ENCODE results near the gene BRAT1.

Gene BRAT1

DNA sequence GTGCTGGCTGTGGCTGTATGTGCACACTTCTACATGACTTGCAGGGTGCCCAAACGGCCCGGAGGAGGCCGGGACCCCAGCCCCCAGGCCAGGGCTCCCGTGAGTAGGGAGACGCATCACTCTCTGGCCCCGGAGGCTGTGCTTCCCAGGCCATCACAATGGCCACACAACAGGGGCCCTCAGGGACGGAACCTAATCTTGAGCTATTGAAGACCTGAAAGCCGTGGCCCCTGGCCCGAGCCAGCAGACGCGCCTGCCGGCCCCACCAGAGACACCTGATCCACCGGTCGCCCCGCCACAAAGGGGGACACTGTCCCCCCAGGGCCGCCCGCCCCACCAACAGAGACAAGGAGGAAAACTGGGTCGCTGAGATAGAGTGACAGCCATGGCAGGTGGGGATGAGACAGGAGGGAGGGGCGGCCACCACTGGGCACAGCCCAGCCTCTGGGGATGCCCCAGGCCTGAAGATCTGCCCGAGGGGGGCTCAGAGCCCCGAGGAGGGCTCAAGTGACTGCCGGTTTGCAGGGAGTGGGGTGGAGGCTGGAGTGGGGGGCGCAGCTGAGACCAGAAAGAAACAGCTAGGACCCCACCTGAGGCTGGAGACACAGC is 45.9 kb downstream of the BRAT1 start:
- DNase-seq = no peak

DNA sequence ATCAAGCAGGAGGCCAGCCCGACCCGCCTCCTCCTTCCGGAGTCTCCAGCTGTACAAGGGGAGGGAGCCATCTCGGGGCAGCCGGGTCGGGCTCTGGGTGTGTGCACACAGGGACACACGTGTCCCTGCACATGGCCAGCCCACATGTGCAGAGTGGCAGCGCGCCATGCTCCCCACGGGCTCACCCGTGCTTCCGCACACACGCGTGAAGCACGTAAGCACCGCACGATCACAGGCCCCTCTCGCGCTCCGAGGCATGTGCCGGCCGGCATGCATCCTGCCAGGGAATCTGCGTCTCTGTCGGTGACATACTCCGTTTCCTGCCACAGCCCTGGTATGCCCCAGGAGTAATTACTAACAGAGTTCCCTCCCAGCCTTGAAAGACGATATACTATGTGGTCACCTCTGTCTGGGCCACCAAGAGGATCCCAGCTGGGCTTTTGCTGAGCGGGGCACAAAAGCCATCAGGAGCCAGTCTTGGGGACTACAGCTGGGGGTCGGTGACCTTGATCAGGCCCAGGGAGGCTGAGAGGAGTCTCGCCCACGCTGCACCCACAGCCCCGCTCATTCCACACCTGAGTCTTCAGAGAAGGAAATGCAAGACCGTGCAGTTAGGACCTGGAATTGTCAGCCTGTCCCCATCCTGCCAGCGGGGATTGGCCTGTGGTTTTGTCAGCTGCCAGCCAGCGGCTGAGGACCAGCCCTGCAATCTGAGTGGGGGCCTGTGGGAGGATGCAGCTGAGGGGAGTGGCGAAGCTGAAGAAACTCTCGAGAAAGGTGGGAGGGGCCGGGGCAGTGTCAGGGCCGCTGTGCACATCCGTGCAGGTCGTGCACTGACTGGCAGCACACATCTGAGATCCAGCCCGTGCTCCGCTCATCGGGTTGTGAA is 46.8 kb downstream of the BRAT1 start:
- DNase-seq = peak; percentile 95

DNA sequence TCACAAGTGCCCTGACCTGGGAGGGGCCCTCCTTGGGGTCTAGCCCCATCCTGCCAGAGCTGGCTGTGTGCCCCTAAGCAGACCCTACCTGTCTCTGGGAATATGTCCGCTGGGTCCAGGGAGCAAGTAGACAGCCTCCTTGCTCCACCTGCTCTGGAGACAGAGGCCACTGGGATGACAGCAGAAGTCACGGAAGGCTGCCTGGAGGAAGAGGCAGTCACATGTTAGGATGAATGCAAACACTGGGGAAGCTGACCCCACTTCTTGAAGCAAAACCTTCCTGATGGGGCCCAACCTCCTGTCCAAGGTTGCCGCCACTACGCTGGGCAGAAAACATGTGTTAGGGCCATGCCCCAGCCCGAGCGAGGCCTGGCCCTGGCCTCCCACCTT is 47.4 kb downstream of the BRAT1 start:
- DNase-seq = no peak

DNA sequence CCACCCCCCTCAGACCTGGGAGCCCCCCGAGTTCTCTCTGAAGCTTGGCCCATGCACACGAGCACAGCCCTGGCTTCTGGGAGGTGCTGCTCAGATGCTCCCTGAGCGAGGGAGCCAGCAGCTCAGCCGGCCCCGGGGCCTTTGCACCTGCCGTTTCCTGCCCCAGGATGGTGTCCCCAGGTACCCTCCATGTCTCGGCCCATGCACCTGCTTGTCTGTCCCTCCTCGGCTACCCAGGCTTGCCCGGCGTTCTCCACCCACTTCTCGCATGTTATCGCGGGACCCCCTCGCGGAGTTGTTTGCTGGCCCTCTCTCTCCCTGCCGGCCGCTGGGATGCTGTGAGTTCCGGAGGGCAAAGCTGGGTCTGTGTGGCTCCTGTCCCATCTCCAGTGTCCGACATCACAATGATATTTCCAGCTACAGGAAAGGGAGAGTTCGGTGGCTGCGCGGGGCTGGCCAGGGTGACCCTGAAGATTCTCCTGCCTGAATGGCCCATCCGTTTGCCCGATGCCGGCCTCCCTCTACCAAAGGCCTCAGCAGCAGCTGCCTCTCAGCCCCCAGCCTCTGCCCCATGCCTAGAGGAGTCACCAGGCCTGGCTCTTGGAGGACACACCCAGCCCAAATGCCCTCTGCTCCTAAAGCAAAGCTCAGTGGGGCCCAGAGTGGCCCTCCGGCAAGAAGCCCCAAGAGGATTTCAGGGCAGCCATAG is 48.0 kb downstream of the BRAT1 start:
- DNase-seq = no peak

DNA sequence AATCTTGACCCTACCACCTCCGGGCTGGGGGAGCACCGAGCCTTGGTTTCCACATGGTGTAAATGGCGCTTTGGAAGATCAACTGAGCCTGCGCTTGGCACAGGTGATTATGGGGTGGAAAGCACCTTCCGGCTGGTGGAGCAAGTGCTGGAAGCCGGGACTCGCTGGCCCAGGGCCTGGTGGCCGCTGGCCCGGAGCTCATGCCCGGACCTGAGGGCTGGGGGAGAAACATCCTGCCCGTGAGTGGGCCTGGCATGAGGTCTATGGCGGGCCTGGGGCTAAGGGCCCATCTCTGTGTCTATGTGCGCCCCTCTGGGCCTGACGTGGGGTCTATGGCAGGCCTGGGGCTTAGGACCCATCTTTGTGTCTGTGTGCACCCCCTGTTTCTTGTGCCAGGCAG is 49.9 kb downstream of the BRAT1 start:
- DNase-seq = no peak

DNA sequence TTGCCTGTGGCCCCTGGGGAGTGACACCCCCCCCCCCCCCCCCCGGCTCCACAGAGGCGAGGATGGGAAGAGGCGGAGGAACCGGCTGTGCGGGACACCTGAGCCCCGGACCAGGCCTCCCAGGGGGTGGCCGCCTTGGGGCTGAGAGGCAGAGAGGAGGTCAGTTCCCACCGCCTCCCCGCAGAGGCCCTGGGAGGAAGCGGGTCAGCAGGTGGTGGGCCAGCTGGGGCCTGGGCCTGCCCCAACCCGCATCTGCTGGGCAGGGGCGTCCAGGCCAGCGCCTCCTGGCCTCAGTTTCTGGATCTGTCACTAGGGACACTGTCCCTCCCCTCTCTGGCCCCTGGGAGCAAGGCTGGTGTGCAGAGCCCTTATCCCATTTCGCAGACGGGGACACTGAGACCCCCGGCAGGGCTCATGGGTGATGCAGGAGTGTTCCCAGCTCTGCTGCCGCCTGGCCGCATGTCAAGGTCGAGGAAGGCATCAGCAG is 50.4 kb downstream of the BRAT1 start:
- no peak for DNase-seq

DNA sequence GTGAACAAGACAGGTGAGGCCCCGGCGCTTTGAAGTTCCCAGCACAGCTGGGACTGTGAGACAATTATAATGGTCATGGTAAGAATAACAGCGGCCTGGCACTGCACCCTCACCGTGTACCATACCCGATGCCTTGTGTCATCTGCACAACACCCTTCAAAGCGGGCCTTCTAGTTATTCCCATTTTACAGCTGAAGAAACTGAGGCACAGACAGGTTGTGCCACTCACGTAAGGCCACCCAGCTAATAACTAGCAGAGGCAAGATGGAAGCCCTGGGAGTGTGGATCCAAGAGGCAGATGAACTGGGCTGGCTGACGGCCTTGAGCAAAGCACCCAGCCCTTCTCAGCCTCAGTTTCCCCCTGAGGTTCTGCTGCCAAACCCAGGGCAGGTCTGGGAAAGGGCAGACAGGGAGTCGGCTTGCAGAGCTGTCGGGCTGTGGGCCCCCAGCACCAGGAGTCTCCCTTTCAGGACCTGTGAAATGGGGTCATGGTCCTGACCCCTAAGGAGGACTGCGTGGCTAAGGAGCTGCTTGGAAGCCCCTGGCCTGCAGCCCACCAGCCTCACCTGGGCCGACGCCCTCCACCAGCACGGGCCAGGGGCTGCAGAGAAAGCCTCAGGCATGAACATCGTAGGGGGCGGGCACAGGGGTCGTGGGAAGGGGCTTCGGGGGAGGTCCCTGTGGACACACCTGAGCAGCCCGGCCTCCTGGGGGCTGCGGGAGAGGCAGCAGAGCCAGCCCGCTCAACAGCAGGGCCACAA is 51.0 kb downstream of the BRAT1 start:
- DNase-seq = no peak

DNA sequence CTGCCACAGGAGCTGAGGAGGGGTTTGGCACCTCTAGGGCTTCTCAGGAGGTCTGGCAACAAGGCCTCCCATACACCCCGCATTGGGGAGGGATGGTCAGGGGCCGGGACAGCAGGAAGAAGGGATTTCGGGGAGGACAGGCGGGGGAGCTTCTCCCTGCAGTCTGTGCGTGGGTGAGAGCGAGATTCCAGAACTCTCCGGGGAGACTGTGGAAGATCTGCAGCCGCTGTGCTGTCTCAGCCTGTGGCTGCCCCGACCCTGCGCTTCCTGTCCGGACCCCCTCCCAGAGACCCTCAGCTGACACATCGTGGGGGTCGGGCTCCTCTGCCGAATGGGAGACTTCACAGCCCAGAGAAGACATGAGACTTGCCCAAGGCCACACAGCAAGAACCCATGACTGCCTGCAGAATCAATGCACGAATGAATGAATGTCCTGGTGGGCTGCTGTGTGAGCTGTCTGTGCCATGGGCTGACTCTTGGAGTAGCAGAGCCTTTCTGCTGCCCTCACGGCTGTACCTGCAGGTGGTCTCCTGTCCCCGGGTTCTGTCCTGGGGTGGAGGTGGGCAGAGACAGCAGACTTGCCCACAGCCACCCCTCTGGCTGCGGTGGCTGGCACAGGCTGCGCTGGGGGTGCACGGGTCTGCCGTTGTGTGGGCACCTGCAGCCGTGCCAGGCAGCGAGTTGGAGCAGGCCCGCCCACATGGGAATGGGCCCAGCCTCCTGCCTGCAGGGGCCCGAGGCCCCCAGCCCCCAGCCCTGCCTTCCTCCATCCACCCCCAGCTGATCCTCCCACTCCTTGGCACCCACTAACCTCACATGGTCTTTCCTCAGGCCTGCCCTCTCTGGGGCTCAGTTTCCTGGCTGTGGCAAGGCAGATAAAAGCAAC is 52.0 kb downstream of the BRAT1 start:
- no peak for DNase-seq

DNA sequence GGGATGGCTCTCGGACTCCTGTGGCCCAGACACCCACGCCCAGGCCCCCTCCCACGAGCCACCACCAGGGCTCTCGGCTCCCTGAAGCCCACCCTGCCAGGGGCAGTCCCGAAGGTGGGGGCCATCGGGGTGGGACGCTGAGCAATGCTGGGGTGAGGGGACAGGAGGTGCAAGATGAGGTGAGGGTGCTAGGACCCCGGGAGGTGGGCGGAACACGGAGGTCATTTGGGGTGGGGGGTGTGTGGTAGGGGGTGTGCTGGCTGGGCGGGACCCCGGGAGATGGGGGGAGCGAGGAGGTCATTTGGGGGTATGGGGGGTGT is 52.7 kb downstream of the BRAT1 start:
- no peak for DNase-seq

DNA sequence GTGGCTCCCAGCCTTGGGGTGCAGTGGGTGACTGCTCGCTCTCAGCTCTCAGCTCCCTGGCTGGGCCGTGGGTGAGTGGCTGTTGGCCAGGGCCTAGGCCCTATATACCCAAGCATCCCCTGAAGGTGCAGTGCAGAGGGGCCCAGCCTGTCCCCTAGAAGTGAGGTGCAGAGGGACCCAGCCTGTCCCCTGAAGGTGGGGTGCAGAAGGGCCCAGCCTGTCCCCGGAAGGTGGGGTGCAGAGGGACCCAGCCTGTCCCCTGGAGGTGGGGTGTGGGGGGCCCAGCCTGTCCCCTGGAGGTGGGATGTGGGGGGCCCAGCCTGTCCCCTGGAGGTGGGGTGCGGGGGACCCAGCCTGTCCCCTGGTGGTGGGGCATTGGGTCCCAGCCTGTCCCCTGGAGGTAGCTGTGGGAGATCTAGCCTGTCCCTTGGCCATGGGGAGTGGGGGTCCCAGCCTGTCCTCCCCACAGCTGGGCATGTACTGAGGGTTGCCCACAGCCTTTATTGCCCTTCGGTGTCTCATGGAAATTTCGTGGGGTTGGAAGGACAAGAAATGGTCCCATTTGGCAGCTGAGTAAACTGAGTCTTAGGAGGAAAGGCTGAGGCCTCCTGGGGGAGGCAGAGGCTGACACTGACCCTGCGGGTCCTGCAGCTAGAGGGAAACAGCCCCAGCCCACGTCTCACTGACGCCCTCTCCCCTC is 53.2 kb downstream of the BRAT1 start:
- DNase-seq = no peak

DNA sequence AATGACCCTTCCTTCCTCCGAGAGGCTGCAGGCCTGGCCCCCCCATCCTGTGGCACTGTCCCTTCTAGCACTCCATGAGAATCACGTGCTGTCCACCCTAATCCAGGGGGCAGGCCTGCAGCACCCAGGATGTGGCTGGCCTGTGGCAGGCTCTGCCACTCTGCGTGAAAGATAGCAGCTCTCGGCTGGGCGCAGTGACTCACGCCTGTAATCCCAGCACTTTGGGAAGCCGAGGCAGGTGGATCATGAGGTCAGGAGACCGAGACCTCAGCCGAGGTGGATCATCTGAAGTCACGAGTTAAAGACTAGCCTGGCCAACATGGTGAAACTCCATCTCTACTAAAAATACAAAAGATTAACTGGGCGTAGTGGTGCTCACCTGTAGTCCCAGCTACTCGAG is 54.6 kb downstream of the BRAT1 start:
- no peak for DNase-seq

DNA sequence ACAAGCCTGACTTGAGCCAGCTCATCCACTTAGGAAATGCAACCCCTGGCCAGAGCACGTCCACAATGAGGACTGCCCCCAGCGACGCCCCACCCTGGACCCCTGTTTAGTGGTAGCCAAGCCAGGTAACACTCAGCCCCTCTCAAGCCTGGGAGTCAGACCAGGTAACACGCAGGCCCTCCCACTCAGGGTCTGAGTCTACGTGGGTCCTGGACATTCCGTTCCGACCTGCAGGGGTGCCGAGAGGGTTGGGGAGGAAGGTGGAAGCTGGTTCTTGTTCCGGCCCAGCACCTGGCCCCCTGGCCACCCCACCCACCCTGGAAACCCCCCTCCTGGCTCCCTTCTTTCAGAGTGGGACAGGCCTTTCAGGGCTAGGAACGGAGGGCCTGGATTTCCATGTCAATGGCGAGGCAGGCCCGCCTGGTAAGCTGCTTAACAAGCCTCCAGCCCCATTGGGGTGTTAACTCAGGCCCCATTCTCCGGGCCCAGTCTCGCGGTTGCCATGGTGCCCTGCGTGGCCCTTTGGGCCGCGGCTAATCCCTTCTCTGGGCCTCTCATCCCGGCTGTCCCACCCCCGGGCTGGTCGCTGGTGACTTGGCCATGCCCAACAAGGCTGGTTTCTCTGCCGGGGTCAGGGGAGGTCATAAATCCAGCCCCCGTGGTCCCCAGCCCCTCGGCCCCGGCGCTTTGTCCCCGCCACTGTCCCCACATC is 55.4 kb downstream of the BRAT1 start:
- no peak for DNase-seq

DNA sequence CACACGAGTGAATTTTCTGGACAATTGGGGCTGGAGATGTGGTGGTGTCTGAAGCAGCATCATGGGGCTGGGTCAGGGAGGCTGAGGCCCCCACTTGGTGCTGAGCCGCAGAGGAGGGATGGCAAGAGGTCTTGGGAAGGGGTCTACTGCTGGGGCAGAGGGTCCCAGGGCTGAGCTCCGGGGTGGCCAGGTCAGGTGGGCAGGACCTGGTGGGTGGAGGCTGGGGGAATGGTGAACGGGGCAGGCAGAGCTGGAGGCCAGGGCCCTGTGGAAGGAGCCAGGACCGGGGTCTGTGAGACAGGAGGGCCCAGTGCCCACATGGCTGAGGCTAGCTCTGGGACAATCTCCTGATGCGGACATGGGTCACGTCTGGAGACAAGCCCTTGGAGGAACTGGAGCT is 56.1 kb downstream of the BRAT1 start:
- DNase-seq = no peak

DNA sequence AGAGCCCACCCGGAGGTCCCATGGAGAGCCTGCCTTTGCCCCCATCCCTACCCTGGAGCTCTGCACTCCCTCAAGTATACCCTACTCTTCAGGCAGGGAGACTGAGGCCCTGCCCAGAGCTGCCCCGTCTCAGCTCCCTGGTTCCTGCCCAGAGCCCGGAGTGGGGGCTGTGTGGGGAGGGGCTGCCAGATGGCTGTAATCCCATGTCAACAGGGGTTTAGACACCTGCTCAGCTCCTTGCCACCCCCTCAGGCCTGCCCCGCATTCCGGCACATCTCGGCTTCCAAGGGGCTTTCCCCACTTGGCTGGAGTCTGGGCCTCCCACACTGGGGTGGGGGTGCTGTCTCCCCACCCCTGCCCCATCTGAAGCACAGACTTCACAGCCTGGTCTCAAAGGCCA is 56.6 kb downstream of the BRAT1 start:
- DNase-seq = no peak

DNA sequence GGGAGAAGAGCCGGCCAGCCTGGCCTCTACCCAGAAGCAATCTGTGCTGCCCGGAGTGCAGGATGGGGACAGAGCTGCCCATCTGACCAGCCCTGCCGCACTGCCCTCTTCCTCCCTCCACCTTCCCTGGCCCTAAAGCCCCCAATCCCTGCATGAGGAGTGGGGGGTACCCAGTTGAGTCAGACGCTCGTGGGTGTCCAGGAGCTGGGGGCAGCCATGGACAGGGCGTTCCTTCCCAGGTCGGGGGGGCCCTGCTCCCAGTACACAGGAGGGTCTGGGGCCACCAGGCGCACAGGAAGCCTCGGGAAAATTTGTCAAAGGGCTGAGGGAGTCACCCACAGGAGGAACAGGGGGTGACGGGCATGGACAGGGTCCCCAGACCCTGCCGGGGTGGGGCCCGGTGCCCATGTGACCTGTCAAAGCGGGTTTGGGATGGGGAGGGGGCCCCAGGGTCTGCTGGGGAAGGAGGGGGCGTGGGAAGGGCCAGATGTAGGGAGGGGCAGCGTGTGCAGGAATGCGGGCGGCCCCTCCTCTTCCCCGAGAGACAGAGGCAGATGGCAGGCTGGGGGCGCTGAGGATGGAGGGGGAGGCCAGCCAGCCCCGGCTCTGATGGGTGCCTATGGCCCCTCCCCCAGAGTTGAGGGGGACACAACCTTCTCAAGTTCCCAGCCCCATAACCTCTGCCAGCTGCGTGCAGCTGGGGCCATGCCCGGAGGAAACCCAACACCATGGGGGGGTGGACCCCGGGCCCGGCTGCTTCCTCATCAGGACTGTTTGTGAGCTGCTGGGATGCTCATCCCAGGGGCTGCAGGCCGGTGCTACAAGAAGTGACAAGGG is 57.6 kb downstream of the BRAT1 start:
- no peak for DNase-seq

DNA sequence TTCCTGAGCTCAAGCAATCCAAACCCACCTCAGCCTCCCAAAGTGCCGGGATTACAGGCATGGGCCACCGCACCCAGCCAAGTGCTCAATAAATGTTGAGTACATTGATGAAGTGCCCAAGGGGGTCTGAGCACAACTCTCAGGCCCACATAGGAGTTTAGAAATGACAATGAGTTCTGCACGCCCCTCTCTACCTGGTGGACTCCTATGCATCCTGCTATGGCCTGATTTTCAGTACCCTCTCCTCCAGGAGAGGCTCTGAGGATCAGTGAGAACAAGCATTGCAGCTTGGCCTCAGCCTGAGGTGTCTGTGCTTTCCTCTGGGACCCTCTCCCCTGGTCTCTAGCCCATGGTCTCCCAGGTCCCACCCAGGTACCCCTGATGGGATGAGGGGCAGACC is 58.3 kb downstream of the BRAT1 start:
- no peak for DNase-seq

DNA sequence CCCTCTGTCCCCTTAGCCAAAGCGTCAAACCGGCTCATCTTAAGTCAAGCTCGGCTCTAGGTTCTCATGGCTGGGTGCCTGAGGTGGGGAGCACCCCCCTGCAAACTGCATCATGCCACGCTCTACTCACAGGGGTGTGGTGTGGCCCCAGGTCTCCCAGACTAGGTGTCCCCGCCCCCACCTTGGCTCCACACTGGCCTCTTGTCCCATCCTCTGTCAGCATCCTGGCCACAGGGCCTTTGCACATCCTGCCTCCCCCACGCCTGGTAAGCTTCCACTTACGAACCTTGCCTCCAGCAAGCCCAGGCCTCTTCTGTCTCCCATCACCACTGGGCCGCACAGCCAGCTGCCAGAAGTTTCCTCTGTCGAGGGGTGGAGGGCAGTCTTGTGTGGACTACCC is 58.9 kb downstream of the BRAT1 start:
- no peak for DNase-seq

DNA sequence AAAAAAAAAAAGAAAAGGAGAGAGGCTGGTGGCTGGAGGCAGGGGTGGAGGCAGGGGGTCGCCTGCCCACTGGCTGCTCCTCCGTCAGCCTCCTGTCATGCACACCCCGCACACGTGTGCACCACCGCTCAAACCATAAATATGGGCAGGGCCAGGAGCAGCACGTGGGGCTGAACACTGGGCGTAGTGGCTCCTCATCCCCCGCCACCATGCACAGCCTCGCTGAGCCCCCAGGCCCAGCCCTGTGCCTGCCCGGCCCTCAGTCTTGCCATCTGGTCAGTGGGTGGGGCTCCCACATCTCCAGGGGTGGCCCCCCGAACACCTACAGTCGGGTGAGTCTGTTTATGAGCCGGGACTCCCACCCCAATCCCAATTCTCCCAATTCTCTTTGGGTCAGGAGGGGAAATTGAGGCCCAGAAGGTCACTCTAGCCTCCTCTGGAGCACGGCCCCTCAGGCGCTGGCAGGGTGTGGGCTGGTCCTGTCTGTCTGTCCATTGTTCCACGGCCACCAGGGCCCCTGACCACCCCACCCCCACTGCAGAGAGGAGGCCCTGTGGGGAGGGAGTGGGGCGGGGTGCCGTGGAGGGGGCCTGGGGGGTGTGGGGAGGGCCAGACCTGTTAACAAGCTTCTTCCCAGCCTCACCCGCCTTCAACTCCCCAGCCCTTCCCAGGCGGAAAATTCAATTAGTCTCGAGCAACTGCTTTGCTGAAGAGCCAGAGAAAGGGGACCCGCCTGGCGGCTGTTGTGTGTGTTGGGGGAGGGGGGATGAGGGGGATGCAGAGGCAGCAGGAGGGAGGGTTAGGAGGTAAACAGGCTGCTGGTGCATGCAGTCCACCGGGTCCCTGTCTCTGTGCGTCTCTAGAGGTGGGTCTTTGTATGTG is 59.7 kb downstream of the BRAT1 start:
- no peak for DNase-seq
